Subcutaneous adipose tissue (tissue), 4 donors: Measurements from ENCODE around the gene NME7. TPM values are rescaled to one million over a fixed set of nuclear protein-coding genes. Genes with fewer than 3 reads are reported as not detected.

ENCODE experiments used
- CTCF ChIP-seq: fragments of 450-650 bp; IDR thresholded peaks from one replicate; pipeline ENCODE4 v1.5.1; 2016; ENCODE audit warnings: low read depth, mild to moderate bottlenecking, control low read depth, antibody characterized with exemption, moderate library complexity
- total RNA-seq, 4 donors: library from RNA; depleted of rRNA; stranded (reverse); fragments of >200 nt; gene quantifications; one replicate each; pipeline ENCODE4 v1.1.0, GENCODE V29; 2016

Gene NME7
- total RNA-seq, 4 donors from 2014 or later = 10.5 to 14.2 (median 12.9) TPM

- TF ChIP-seq CTCF = no peak
These were observed 280.8 kb downstream of the NME7 start for GRCh38 chr1:169086603-169087455.

GRCh38 chr1:169085911-169086310 is 281.7 kb downstream of the NME7 start:
- no peak for TF ChIP-seq CTCF

Other genes starting within 250 kb of the NME7 start
- 10 to 100 TPM; 15.4 to 36.5 (median 23.6) TPM for gene BLZF1, start 398 bp upstream of the NME7 start, total RNA-seq
- gene CCDC181, start 59.7 kb upstream of the NME7 start, total RNA-seq = not detected
- gene SLC19A2, start 118.1 kb upstream of the NME7 start, total RNA-seq = 10 to 100 TPM; 26.2 to 79.7 (median 41.4) TPM
- gene F5, start 218.7 kb upstream of the NME7 start, total RNA-seq = 10 to 100 TPM in 2 of 4 donors, 1 to 10 TPM in 2; 2.3 to 16.3 (median 8.2) TPM